H1 (cell line): ENCODE results near the gene BTBD9.

Experiments used
- CTCF ChIP-seq, 3 experiments: IDR thresholded peaks; 1 replicate in 2 of 3; 2 replicates in 1 of 3; pipeline versions ENCODE4 v1.5.1 to v1.6.1; 2011; ENCODE audit warnings: low read length in 3 of 3, mild to moderate bottlenecking in 3 of 3, inconsistent platforms in 2 of 3, low read depth in 1 of 3, moderate library complexity in 1 of 3; ENCODE audit not compliant: insufficient read depth in 1 of 3; ENCODE audit errors: control extremely low read depth in 1 of 3
- TAF1 ChIP-seq: IDR thresholded peaks from 2 replicates; pipeline ENCODE4 v1.6.1; 2011; ENCODE audit warnings: mild to moderate bottlenecking, low read depth, low read length
- USF2 ChIP-seq: IDR thresholded peaks from 2 replicates; pipeline ENCODE4 v1.6.1; 2011; ENCODE audit warnings: low read length, improper control_type of control experiment
- YY1 ChIP-seq: IDR thresholded peaks from 2 replicates; pipeline ENCODE4 v1.6.1; 2011; ENCODE audit warnings: low read depth, mild to moderate bottlenecking, low read length

- TF ChIP-seq TAF1 (no peak), USF2 (no peak), YY1 (no peak), CTCF (IDR thresholded peaks at IDR 0.05; ENCODE audit: control extremely low read depth in 1 of 3, insufficient read depth in 1 of 3, low read depth in 1 of 3, low read length in 3 of 3) (no peak)
Measured at GRCh38 chr6:38336922-38337321, 302.8 kb downstream of the BTBD9 start.
